ENCODE results near the gene MESP2.

The MESP2 gene

DNA sequence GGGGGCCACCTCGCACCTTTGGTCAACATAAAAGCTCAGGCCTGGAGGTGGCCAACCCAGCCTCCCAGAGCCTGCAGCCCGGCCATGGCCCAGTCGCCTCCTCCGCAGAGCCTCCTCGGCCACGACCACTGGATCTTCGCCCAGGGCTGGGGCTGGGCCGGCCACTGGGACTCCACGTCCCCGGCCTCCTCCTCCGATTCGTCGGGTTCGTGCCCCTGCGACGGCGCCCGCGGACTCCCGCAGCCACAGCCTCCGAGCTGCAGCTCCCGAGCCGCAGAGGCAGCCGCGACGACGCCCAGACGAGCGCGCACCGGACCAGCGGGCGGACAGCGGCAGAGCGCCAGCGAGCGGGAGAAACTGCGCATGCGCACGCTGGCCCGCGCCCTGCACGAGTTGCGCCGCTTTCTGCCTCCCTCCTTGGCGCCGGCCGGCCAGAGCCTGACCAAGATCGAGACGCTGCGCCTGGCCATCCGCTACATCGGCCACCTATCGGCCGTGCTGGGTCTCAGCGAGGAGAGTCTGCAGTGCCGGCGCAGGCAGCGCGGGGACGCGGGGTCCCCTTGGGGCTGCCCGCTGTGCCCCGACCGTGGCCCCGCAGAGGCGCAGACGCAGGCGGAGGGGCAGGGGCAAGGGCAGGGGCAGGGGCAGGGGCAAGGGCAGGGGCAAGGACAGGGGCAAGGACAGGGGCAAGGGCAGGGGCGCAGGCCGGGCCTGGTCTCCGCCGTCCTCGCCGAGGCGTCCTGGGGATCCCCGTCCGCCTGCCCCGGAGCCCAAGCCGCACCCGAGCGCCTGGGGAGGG lies at the start of gene MESP2:
MESP2 (plus strand) TSS at position 59 of the 799 bp plus-strand sequence; CDS start at position 85, 26 bp downstream.
- DNase-seq (ENCODE audit: low spot score), result peak; percentile 90

- DNase-seq (ENCODE audit: low spot score), result no peak
Observed at GRCh38 chr15:89728254-89728653, 47.9 kb upstream of the MESP2 start.

DNA sequence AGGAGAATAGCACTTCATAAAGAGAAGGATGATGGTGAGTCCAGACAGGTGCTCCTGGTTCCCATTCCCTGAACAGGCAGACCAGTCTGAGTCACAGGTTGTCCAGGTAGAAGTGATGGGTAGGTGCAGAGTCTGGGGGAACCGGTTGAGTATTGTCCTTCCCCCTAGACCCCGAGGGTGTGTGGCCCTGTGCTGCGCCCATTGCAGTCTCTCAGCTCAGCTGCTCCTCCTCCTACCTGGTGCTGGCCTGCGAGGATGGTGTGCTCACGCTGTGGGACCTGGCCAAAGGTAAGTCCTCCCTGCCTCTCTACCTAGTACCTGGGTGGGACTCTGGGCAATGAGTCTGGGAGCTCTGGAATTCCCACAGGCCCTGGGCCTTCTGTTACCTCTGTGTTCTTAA lies 44.9 kb upstream of the MESP2 start:
- no peak for DNase-seq (ENCODE audit: low spot score)

DNA sequence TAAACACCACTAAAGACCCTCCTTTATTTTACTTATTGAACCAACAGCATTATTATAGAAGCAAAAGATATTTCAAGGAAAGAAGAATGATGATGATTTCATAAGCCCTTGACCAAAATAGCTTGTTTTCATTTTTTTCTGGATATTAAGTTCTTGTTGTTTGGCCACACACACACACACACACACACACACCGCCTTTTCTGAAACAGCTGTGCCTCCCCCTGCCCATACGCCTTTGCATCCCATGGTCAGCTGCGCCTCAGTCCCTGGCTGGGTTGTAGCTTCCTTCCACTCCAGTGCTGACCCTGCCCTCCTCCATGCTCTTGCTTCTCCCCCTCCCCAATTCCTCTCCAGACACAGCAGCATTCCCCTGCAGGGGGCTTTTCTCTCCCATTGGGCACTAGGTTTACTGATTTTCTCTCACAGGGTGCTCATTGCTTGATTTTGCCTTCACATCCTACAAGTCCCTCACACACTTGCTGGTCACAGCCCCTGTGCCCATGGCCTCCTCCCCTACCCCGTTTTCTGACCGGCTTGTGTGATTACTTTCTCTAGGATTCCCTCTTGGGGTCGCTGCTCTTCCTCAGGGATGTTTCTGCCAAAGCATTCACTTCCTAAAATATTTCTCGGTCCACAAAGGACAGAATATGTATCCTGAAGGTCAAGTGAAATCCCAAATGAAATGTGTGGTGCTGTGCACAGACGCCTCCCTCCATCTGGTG lies 43.5 kb upstream of the MESP2 start:
- DNase-seq (ENCODE audit: low spot score), result no peak

DNA sequence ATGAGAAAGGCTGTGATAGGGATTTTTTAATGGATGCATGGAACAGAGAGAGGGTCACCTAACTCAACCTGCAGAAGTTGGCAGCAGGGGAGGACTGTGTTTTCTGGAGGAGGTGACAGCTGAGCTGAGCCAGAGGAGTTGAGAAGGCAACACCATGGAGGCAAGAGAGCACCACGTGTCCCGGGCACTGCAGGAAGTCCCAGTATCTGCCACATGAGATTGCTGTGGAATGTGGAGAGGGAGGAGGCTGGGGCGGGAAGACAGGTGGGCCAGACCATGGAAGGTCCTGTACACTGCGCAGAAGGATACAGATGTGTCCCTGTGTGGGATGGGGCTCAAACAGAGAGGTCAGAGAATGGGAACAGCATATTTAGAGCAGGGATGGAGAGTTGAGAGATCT lies 40.4 kb upstream of the MESP2 start:
- DNase-seq (ENCODE audit: low spot score), result no peak

DNA sequence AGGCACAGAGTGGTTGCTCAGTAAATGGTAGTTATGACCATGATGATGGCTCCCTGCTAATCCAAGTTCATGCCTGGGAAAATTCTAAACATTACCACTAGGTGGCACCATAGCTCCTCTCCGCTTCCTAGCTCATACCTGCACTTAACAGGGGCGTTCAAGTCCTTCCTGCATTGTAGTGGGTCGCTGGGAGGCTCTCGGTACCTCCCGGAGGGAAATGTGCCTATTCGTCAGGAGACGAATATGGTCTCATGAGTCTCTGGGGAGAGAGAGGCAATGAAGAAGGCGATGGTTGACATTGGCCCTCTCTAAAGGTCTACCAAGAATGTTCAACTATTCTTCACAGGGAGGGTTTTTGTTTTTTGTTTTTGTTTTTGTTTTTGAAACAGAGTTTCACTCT lies 36.0 kb upstream of the MESP2 start:
- DNase-seq (ENCODE audit: low spot score), result peak; percentile 60

- DNase-seq (ENCODE audit: low spot score), result no peak
Observed at GRCh38 chr15:89743011-89743410, 33.1 kb upstream of the MESP2 start.

GRCh38 chr15:89743594-89743993 lies 32.5 kb upstream of the MESP2 start:
- no peak for DNase-seq (ENCODE audit: low spot score)

GRCh38 chr15:89745131-89745530 lies 31.0 kb upstream of the MESP2 start:
- no peak for DNase-seq (ENCODE audit: low spot score)

GRCh38 chr15:89745768-89746167 lies 30.4 kb upstream of the MESP2 start:
- no peak for DNase-seq (ENCODE audit: low spot score)

DNA sequence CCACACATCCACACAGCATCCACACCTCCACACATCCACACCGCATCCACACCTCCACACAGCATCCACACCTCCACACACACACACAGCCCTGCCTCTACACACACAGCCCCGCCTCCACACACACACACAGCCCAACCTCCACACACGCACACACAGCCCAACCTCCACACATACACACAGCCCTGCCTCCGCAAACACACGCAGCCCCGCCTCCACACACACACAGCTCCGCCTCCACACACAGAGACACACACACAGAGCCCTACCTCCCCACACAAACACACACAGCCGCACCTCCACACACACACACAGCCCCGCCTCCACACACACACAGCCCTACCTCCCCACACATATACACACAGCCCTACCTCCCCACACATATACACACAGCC lies 29.7 kb upstream of the MESP2 start:
- no peak for DNase-seq (ENCODE audit: low spot score)

DNA sequence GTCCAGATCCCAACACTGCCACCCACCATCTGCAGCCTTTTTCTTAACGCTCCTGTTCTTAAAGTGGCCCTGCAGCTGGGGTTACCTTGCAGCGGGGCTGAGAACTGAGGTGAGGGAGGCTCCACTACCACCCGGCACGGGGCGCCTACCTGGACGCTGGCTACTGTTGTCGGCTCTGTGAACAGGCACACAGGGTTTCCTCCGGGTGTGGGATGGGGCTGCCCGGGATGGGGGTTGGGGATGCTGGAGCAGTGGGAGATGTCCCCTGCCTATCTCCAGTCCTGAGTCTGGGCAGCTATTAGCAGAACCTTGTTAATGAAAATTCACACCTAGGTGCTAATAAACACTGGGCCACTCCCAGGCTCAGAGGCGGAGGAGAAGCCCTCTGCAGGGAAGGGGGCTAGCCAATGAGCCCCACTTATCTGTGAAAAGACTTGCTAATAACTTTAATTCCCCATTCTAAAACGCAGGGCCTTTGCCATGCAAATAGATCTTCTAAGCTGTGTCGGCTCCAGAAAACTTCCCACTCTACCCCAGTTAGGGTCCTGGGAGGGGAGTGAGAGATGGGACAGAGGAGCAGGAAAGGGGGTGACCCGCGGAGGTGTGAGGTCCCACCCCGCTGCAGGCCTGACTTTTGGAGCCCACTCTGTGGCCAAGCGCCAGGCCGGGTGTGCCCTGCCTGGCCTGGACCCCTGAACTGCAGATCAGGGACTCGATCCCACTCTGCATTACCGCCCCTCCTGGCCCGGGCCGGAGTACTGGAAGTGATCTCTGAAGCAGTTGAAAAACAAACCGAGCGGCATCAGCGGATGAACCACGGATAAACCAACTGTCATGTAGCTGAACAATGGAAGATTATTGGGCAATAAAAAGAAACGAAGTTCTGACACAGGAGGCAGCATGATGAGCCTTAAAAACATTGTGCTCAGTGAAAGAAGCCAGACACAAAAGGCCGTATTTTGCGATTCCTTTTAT lies 28.1 kb upstream of the MESP2 start:
- no peak for DNase-seq (ENCODE audit: low spot score)

GRCh38 chr15:89749054-89749453 lies 27.1 kb upstream of the MESP2 start:
- DNase-seq (ENCODE audit: low spot score), result no peak

GRCh38 chr15:89749526-89749925 lies 26.6 kb upstream of the MESP2 start:
- DNase-seq (ENCODE audit: low spot score), result no peak

DNA sequence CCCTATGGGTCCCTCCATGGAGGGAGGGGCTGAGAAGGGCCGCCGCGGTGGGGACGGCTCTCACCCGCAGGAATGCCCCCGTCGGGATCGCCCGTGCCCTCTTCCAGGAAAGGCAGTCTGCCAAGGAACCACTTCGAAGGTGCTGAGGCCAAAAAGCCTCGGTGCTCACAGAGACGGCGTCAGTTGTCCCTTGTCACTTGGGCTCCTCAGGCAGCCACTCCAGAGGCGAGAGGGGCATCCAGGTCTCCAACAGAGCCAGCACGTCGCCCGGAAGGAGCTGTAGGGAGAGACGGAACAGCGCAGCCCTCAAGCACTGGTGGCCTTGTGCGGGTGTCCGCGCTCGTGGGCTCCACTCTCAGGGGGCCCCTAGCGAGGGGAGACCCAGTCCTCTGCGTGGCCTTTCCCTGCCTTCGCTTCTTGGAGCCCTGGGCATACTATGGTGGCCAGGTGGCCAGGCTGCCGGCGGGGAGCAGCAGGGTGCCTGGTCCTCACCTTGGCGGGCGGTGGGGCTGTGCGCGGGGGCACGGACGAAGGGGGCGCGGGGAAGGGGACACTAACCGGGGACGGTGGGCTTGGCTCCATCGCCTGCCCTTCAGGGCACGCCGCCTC lies 26.1 kb upstream of the MESP2 start:
- DNase-seq (ENCODE audit: low spot score), result no peak

- DNase-seq (ENCODE audit: low spot score), result peak; percentile 92
Observed at GRCh38 chr15:89750560-89751542, 25.3 kb upstream of the MESP2 start, which contains the start of gene MESP1. TSS of gene MESP1 (minus strand) at chr15:89751249. CDS start at chr15:89751231, 18 bp downstream.

DNA sequence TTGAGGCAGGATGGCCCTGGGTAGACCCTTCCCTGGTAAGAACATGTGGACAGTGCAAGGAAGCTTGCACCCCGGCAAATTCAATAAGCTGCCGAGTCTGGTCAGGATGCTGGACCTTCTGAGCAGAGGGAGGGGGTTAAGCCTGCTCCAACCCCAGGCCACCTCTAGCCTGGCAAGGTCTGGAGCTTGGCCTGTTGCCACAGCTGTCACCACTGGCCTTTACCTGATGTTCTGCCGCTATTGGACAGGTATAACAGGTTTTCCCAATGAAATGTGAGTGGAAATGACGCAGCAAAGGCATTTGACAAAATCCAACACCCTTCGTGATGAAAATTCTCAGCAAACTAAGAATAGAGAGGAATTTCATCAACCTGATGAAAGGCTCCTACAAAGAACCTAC lies 24.4 kb upstream of the MESP2 start:
- no peak for DNase-seq (ENCODE audit: low spot score)

DNA sequence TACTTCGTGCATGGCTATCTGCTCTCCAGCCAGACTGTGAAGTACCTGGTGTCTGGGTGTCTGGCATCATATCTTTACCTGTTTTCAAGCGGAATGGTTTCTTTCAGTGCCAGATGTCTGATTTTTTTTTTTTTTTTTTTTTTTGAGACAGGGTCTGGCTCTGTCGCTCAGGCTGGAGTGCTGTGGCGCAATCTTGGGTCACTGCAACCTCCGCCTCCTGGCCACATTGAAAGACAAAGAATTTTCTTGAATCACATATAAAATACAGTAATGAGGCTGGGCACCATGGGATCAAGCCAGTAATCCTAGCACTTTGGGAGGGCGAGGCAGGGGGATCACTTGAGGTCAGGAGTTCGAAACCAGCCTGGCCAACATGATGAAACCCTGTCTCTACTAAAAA lies 22.3 kb upstream of the MESP2 start:
- DNase-seq (ENCODE audit: low spot score), result no peak

GRCh38 chr15:89754361-89755154 lies 21.6 kb upstream of the MESP2 start:
- DNase-seq (ENCODE audit: low spot score), result no peak

DNA sequence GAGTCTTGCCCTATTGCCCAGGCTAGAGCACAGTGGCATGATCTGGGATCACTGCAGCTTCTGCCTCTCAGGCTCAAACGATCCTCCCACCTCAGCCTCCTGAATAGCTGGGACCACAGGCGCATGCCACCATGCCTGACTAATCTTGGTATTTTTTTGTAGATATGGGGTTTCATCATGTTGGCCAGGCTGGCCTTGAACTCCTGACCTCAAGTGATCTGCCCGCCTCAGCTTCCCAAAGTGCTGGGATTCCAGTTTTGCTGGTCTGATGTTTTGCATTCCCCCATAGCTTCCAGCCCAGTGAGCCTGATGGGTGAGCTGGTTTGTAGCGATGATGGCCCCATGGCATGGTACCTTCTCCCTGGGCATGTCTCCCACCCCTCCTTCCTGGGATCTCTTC lies 20.4 kb upstream of the MESP2 start:
- no peak for DNase-seq (ENCODE audit: low spot score)
